Liver (tissue), 9 donors: ENCODE results near the gene NCAM2. TPM values are rescaled to one million over a fixed set of nuclear protein-coding genes. Genes with fewer than 3 reads are reported as not detected.

ENCODE experiments used
- DNase-seq: peaks from one replicate; pipeline ENCODE4 v3.0.0-alpha.2; 2017; ENCODE audit warnings: low spot score
- H3K27ac ChIP-seq, 2 donors: one replicate each; pipeline ENCODE4 v1.7.0; 2013; ENCODE audit warnings: inconsistent platforms in 2 of 2, low read length in 2 of 2, control low read depth in 1 of 2, low read depth in 1 of 2, mild to moderate bottlenecking in 1 of 2
- H3K27me3 ChIP-seq, 4 donors: one replicate each; pipeline versions ENCODE4 v1.6.1 to v1.7.0; 2013; ENCODE audit warnings: low read length in 3 of 4, inconsistent platforms in 1 of 4, mild to moderate bottlenecking in 1 of 4, moderate library complexity in 1 of 4; ENCODE audit not compliant: control insufficient read depth in 4 of 4, insufficient read depth in 4 of 4
- H3K36me3 ChIP-seq, 4 donors: one replicate each; pipeline versions ENCODE4 v1.6.1 to v1.7.0; 2013; ENCODE audit warnings: low read length in 3 of 4, mild to moderate bottlenecking in 3 of 4, low read depth in 1 of 4, moderate library complexity in 1 of 4; ENCODE audit not compliant: control insufficient read depth in 4 of 4, insufficient read depth in 3 of 4
- H3K4me1 ChIP-seq, 4 donors: one replicate each; pipeline versions ENCODE4 v1.6.1 to v1.7.0; 2013; ENCODE audit warnings: low read length in 3 of 4, mild to moderate bottlenecking in 3 of 4, moderate library complexity in 1 of 4; ENCODE audit not compliant: control insufficient read depth in 4 of 4, insufficient read depth in 4 of 4
- H3K4me3 ChIP-seq, 3 donors: one replicate each; pipeline versions ENCODE4 v1.6.1 to v1.7.0; 2013; ENCODE audit warnings: low read length in 3 of 3, control low read depth in 1 of 3, low read depth in 1 of 3, mild to moderate bottlenecking in 1 of 3
- H3K9ac ChIP-seq, 2 donors: one replicate each; pipeline ENCODE4 v1.7.0; 2013; ENCODE audit warnings: low read length in 2 of 2, mild to moderate bottlenecking in 2 of 2, moderate library complexity in 2 of 2, control low read depth in 1 of 2, low read depth in 1 of 2
- H3K9me3 ChIP-seq, 4 donors: one replicate each; pipeline versions ENCODE4 v1.6.1 to v1.7.0; 2013; ENCODE audit warnings: low read length in 3 of 4; ENCODE audit not compliant: control insufficient read depth in 4 of 4
- ATF3 ChIP-seq: IDR thresholded peaks from 2 replicates; pipeline ENCODE4 v1.6.1; 2016; ENCODE audit warnings: antibody characterized with exemption
- EGR1 ChIP-seq, 2 donors: IDR thresholded peaks; 2 replicates each; pipeline ENCODE4 v1.6.1; 2016 to 2018; ENCODE audit warnings: antibody characterized with exemption in 2 of 2, low read depth in 2 of 2
- FOXA1 ChIP-seq: IDR thresholded peaks from 2 replicates; pipeline ENCODE4 v1.6.1; 2016; ENCODE audit warnings: antibody characterized with exemption
- FOXA2 ChIP-seq: IDR thresholded peaks from 2 replicates; pipeline ENCODE4 v1.6.1; 2016; ENCODE audit warnings: antibody characterized with exemption
- GABPA ChIP-seq, 2 donors: IDR thresholded peaks in 1 of 2; conservative IDR thresholded peaks in 1 of 2; 2 replicates each; pipeline ENCODE4 v1.6.1; 2016; ENCODE audit warnings: antibody characterized with exemption in 2 of 2, mild to moderate bottlenecking in 1 of 2, moderate library complexity in 1 of 2
- HNF4A ChIP-seq, 2 donors: conservative IDR thresholded peaks; 2 replicates each; pipeline ENCODE4 v1.6.1; 2016; ENCODE audit warnings: antibody characterized with exemption in 2 of 2, mild to moderate bottlenecking in 2 of 2
- HNF4G ChIP-seq: IDR thresholded peaks from 2 replicates; pipeline ENCODE4 v1.6.1; 2016; ENCODE audit warnings: antibody characterized with exemption
- JUND ChIP-seq, 2 donors: IDR thresholded peaks; 2 replicates each; pipeline ENCODE4 v1.6.1; 2016; ENCODE audit warnings: antibody characterized with exemption in 2 of 2
- MAX ChIP-seq: IDR thresholded peaks from 2 replicates; pipeline ENCODE4 v1.6.1; 2016; ENCODE audit warnings: antibody characterized with exemption
- NR2F2 ChIP-seq: IDR thresholded peaks from 2 replicates; pipeline ENCODE4 v1.6.1; 2016; ENCODE audit warnings: antibody characterized with exemption
- RAD21 ChIP-seq, 2 donors: IDR thresholded peaks; 2 replicates each; pipeline ENCODE4 v1.6.1; 2016; ENCODE audit warnings: antibody characterized with exemption in 2 of 2, mild to moderate bottlenecking in 2 of 2
- REST ChIP-seq: IDR thresholded peaks from 2 replicates; pipeline ENCODE4 v1.6.1; 2016; ENCODE audit warnings: antibody characterized with exemption, mild to moderate bottlenecking
- RXRA ChIP-seq, 2 donors: IDR thresholded peaks; 2 replicates each; pipeline ENCODE4 v1.6.1; 2017 to 2018; ENCODE audit warnings: antibody characterized with exemption in 2 of 2, mild to moderate bottlenecking in 1 of 2
- SP1 ChIP-seq: IDR thresholded peaks from 2 replicates; pipeline ENCODE4 v1.6.1; 2018; ENCODE audit warnings: antibody characterized with exemption, mild to moderate bottlenecking
- TAF1 ChIP-seq: conservative IDR thresholded peaks from 2 replicates; pipeline ENCODE4 v1.6.1; 2016; ENCODE audit warnings: antibody characterized with exemption, mild to moderate bottlenecking
- YY1 ChIP-seq: IDR thresholded peaks from 2 replicates; pipeline ENCODE4 v1.6.1; 2016; ENCODE audit warnings: antibody characterized with exemption, mild to moderate bottlenecking
- WGBS: extraction: QIAGEN DNeasy Blood & Tissue Kit; methylation state at CpG from one replicate; pipeline ENCODE4 v1.1.7; 2013; 5-methylcytosine and 5-hydroxymethylcytosine counted together
- polyA plus RNA-seq, 2 donors: library from polyadenylated mRNA; stranded (reverse) in 1 of 2; unstranded in 1 of 2; fragments of 200-250 nt in 1 of 2; fragments of >200 nt in 1 of 2; fragmentation: Nextera tagmentation in 1 of 2; extraction: Ambion mirVana in 1 of 2; gene quantifications; one replicate each; pipeline versions ENCODE4 v1.2.1 to v1.2.3, GENCODE V29; 2013 to 2015
- total RNA-seq, 2 donors: library from RNA; depleted of rRNA; stranded (reverse); fragments of >200 nt; gene quantifications; one replicate each; pipeline ENCODE4 v1.2.3, GENCODE V29; 2014
- TF ChIP-seq, protein P1 (sequence below): fragments of 150-350 bp; IDR thresholded peaks from 2 replicates; pipeline ENCODE4 v1.5.1; 2017; ENCODE audit warnings: improper control_type of control experiment, low read depth, low read length; ENCODE audit not compliant: missing input control
- TF ChIP-seq, protein P2 (sequence below): IDR thresholded peaks from 2 replicates; pipeline ENCODE4 v1.6.1; 2016; ENCODE audit warnings: antibody characterized with exemption
- donor health status: healthy.
- donor health status: healthy.
- donor health status: healthy.
- donor health status: healthy.
- donor health status: healthy.

The NCAM2 gene
- total and polyA plus RNA-seq, 4 donors = 0.06 to 0.51 (median 0.24) TPM

DNA sequence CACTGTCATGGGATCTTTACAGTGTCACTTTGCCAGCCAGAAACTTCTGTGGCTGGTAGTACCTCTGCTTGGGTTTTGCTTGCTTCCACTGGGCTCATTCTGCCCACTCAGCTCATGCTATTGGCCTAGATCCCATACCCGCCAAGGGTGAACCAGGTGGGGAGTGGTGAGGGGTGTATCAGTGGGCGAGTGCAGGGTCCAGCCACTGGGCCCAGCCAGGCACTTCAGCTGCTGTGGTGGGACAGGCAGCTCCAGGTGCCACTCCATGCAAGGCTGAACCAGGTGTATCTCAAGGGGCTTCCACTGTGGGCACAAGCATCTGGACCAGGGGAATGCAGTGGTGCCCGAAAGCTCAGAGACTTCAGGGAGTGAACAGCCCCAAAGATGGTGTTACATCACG, 398.2 kb downstream of the NCAM2 start:
- H3K27me3 ChIP-seq = no peaks in the 10 kb centered on the region
- H3K4me3 ChIP-seq = peak overlapping the region in 1 of 3 donors; percentile 12
- H3K9ac ChIP-seq = no peak overlapping the region
- 85% methylated on average over 4 of the region's 4 CpGs for WGBS
- H3K4me1 ChIP-seq = no peaks in the 10 kb centered on the region
- no peak for TF ChIP-seq MAX
- no peak for TF ChIP-seq REST
- no peak for TF ChIP-seq NR2F2
- TF ChIP-seq GABPA (IDR thresholded peaks at IDR 0.05 in 1 of 2, conservative IDR thresholded peaks at IDR 0.05 in 1 of 2) = no peak
- TF ChIP-seq FOXA1 = no peak
- TF ChIP-seq RAD21 (IDR thresholded peaks at IDR 0.05) = no peak
- no peak for TF ChIP-seq FOXA2
- TF ChIP-seq, protein P1, sequence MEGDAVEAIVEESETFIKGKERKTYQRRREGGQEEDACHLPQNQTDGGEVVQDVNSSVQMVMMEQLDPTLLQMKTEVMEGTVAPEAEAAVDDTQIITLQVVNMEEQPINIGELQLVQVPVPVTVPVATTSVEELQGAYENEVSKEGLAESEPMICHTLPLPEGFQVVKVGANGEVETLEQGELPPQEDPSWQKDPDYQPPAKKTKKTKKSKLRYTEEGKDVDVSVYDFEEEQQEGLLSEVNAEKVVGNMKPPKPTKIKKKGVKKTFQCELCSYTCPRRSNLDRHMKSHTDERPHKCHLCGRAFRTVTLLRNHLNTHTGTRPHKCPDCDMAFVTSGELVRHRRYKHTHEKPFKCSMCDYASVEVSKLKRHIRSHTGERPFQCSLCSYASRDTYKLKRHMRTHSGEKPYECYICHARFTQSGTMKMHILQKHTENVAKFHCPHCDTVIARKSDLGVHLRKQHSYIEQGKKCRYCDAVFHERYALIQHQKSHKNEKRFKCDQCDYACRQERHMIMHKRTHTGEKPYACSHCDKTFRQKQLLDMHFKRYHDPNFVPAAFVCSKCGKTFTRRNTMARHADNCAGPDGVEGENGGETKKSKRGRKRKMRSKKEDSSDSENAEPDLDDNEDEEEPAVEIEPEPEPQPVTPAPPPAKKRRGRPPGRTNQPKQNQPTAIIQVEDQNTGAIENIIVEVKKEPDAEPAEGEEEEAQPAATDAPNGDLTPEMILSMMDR = no peak
- no peak for TF ChIP-seq SP1
- TF ChIP-seq YY1 = no peak
- TF ChIP-seq, protein P2, sequence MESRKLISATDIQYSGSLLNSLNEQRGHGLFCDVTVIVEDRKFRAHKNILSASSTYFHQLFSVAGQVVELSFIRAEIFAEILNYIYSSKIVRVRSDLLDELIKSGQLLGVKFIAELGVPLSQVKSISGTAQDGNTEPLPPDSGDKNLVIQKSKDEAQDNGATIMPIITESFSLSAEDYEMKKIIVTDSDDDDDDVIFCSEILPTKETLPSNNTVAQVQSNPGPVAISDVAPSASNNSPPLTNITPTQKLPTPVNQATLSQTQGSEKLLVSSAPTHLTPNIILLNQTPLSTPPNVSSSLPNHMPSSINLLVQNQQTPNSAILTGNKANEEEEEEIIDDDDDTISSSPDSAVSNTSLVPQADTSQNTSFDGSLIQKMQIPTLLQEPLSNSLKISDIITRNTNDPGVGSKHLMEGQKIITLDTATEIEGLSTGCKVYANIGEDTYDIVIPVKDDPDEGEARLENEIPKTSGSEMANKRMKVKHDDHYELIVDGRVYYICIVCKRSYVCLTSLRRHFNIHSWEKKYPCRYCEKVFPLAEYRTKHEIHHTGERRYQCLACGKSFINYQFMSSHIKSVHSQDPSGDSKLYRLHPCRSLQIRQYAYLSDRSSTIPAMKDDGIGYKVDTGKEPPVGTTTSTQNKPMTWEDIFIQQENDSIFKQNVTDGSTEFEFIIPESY = no peak
- no peak for TF ChIP-seq EGR1 (IDR thresholded peaks at IDR 0.05; ENCODE audit: low read depth in 2 of 2)
- no peak for TF ChIP-seq ATF3
- no peak for TF ChIP-seq TAF1
- TF ChIP-seq JUND (IDR thresholded peaks at IDR 0.05) = no peak
- TF ChIP-seq HNF4A (conservative IDR thresholded peaks at IDR 0.05) = no peak
- TF ChIP-seq HNF4G = no peak
- DNase-seq = no peak
- H3K27ac ChIP-seq = no peak overlapping the region
- H3K9me3 ChIP-seq = peaks cover 0 to 14% (median 8%) of the 10 kb centered on the region in 4 donors
- no peaks in the 10 kb centered on the region for H3K36me3 ChIP-seq

DNA sequence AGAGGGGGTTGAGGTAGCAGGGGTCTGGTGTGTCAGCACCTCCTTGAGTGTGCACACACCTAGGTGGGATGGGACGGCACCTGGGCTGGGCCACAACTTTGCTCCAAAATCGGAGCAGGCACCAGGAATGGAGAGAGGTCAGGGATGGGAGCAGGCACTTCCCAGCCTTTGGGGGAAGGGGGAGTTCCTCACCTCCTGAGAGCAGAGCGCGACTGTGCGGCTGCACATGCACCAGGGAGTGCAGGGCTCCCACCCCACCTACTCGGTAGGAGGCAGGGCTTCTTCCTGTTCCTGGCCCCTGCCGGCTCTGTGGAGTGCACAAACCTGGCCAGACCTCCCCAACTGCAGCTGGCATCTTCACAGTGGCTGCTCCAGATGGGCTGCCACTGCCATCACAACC, 399.3 kb downstream of the NCAM2 start:
- H3K36me3 ChIP-seq = no peaks in the 10 kb centered on the region
- peak overlapping the region in 2 of 3 donors; percentile 12 to 14 for H3K4me3 ChIP-seq
- no peak overlapping the region for H3K9ac ChIP-seq
- H3K9me3 ChIP-seq = peaks cover 0 to 14% (median 8%) of the 10 kb centered on the region in 4 donors
- H3K27ac ChIP-seq = no peak overlapping the region
- no peaks in the 10 kb centered on the region for H3K27me3 ChIP-seq
- WGBS = 91% methylated on average over 7 of the region's 7 CpGs
- DNase-seq = no peak
- no peaks in the 10 kb centered on the region for H3K4me1 ChIP-seq
- no peak for TF ChIP-seq REST
- no peak for TF ChIP-seq RAD21 (IDR thresholded peaks at IDR 0.05)
- TF ChIP-seq ATF3 = no peak
- TF ChIP-seq SP1 = no peak
- TF ChIP-seq, protein P1 = no peak
- TF ChIP-seq RXRA (IDR thresholded peaks at IDR 0.05) = no peak
- no peak for TF ChIP-seq NR2F2
- no peak for TF ChIP-seq HNF4G
